HCT116 (cell line): ENCODE results near the gene ASIC1. TPM values are rescaled to one million over a fixed set of nuclear protein-coding genes. Genes with fewer than 3 reads are reported as not detected.

ENCODE experiments used
- ATAC-seq: fragments of 200-7000 bp; cut with Tn5 transposase; 2 replicates; pipeline ENCODE4 v1.9.1; 2020; ENCODE audit warnings: mild to moderate bottlenecking, moderate library complexity
- BruUV-seq: library from RNA; stranded (reverse); fragments of 400-500 nt; replicated peaks from 2 replicates; lab custom pipeline; 2021; lab: Mats Ljungman, UMichigan
- CTCF ChIA-PET: fragments of 300-600 bp; sonication (Branson Sonifier 250); formaldehyde crosslinking; loops from one replicate; lab custom pipeline; 2021; ENCODE audit warnings: antibody characterized with exemption; lab: Charles Lee
- POLR2A ChIA-PET: fragments of 300-600, 350-600 bp; sonication (Branson Sonifier 250); formaldehyde crosslinking; loops from one replicate; lab custom pipeline; 2021; ENCODE audit warnings: antibody characterized with exemption; lab: Charles Lee
- RAD21 ChIA-PET, 2 experiments: fragments of 300-600 bp; sonication (Branson Sonifier 250); formaldehyde crosslinking; loops; one replicate each; lab custom pipeline; 2023; ENCODE audit warnings: low total read pairs in 2 of 2; ENCODE audit not compliant: uncharacterized antibody in 2 of 2, unreplicated experiment in 2 of 2, low non-redundant PET in 1 of 2; lab: Charles Lee
- DNase-seq: peaks from one replicate; pipeline ENCODE4 v3.0.0-alpha.2; 2010; ENCODE audit warnings: low read depth, low spot score
- H2AFZ ChIP-seq: fragments of 200-600 bp; shearing (Covaris generic), sonication (generic); 2 replicates; pipeline ENCODE4 v1.6.1; 2017; ENCODE audit warnings: low read depth, mixed run types, mixed read lengths, antibody characterized with exemption, low read length; ENCODE audit not compliant: poor library complexity, severe bottlenecking
- H3K27ac ChIP-seq: 2 replicates; pipeline ENCODE4 v1.5.1; 2012; ENCODE audit warnings: low read depth, low read length
- H3K27me3 ChIP-seq: fragments of 200-600 bp; sonication (generic); 2 replicates; pipeline ENCODE4 v1.6.1; 2016; ENCODE audit warnings: mixed run types, low read length, mixed read lengths; ENCODE audit not compliant: insufficient read depth
- H3K36me3 ChIP-seq, 2 experiments: fragments of 200-500 bp in 1 of 2; fragments of 200-600 bp in 1 of 2; sonication (Bioruptor generic) in 1 of 2; sonication (generic) in 1 of 2; 2 replicates each; pipeline versions ENCODE4 v1.5.1 to v1.6.1; 2014 to 2016; ENCODE audit warnings: low read length in 2 of 2, inconsistent platforms in 1 of 2, mixed read lengths in 1 of 2, mixed run types in 1 of 2; ENCODE audit not compliant: insufficient read depth in 2 of 2, control insufficient read depth in 1 of 2
- H3K4me1 ChIP-seq, 2 experiments: fragments of 200-600 bp in 1 of 2; sonication (generic) in 1 of 2; 2 replicates each; pipeline versions ENCODE4 v1.5.1 to v1.6.1; 2012 to 2017; ENCODE audit warnings: low read length in 2 of 2, inconsistent platforms in 1 of 2, mild to moderate bottlenecking in 1 of 2, mixed read lengths in 1 of 2, mixed run types in 1 of 2, moderate library complexity in 1 of 2; ENCODE audit not compliant: insufficient read depth in 2 of 2, control insufficient read depth in 1 of 2
- H3K4me2 ChIP-seq: fragments of 200-600 bp; sonication (generic); 2 replicates; pipeline ENCODE4 v1.6.1; 2017; ENCODE audit warnings: mixed run types, low read length, mixed read lengths
- H3K4me3 ChIP-seq, 2 experiments: fragments of 200-600 bp in 1 of 2; sonication (generic) in 1 of 2; replicated peaks in 1 of 2; 2 replicates each; pipeline ENCODE4 v1.5.1; 2011 to 2016; ENCODE audit warnings: low read length in 2 of 2, control low read depth in 1 of 2, low read depth in 1 of 2, mild to moderate bottlenecking in 1 of 2, mixed read lengths in 1 of 2, mixed run types in 1 of 2
- H3K79me2 ChIP-seq: fragments of 200-600 bp; sonication (generic); 2 replicates; pipeline ENCODE4 v1.6.1; 2017; ENCODE audit warnings: mild to moderate bottlenecking, mixed run types, low read length, moderate library complexity, mixed read lengths; ENCODE audit not compliant: insufficient read depth
- H3K9ac ChIP-seq: fragments of 200-600 bp; sonication (generic); 2 replicates; pipeline ENCODE4 v1.6.1; 2016; ENCODE audit warnings: low read length, mixed read lengths
- H3K9me2 ChIP-seq: fragments of 200-600 bp; sonication (generic), shearing (Covaris generic); 2 replicates; pipeline ENCODE4 v1.6.1; 2017; ENCODE audit warnings: mixed run types, mild to moderate bottlenecking, moderate library complexity; ENCODE audit not compliant: insufficient read depth
- H3K9me3 ChIP-seq, 2 experiments: fragments of 200-500 bp in 1 of 2; fragments of 200-600 bp in 1 of 2; sonication (Bioruptor generic) in 1 of 2; sonication (generic) in 1 of 2; 2 replicates each; pipeline ENCODE4 v1.6.1; 2014 to 2017; ENCODE audit warnings: low read length in 2 of 2, mixed read lengths in 2 of 2, inconsistent platforms in 1 of 2, low read depth in 1 of 2, mild to moderate bottlenecking in 1 of 2, mixed run types in 1 of 2, moderate library complexity in 1 of 2; ENCODE audit not compliant: control insufficient read depth in 1 of 2, insufficient read depth in 1 of 2
- H4K20me1 ChIP-seq: fragments of 200-600 bp; sonication (generic), shearing (Covaris generic); 2 replicates; pipeline ENCODE4 v1.6.1; 2017; ENCODE audit warnings: mixed run types, mild to moderate bottlenecking, moderate library complexity; ENCODE audit not compliant: insufficient read depth
- CEBPB ChIP-seq: IDR thresholded peaks from 2 replicates; pipeline ENCODE4 v1.6.1; 2012; ENCODE audit warnings: low read depth
- EGR1 ChIP-seq: IDR thresholded peaks from 2 replicates; pipeline ENCODE4 v1.6.1; 2012; ENCODE audit warnings: low read depth
- ELF1 ChIP-seq: IDR thresholded peaks from 2 replicates; pipeline ENCODE4 v1.6.1; 2012; ENCODE audit warnings: low read depth, borderline replicate concordance
- JUND ChIP-seq: IDR thresholded peaks from 2 replicates; pipeline ENCODE4 v1.6.1; 2012
- ZBTB33 ChIP-seq: IDR thresholded peaks from 2 replicates; pipeline ENCODE4 v1.6.1; 2011; ENCODE audit warnings: mild to moderate bottlenecking, low read length, moderate library complexity; ENCODE audit not compliant: insufficient replicate concordance; ENCODE audit errors: extremely low read depth
- intact Hi-C: fragments of 100-400 bp; cut with micrococcal nuclease; formaldehyde crosslinking; loops from 2 replicates; pipeline ENCODE4 v1.10.0; 2022
- total RNA-seq: library from RNA; stranded (reverse); gene quantifications from one replicate; pipeline ENCODE4 v1.2.1, GENCODE V29; 2021; ENCODE audit not compliant: unreplicated experiment
- TF ChIP-seq, protein P1 (sequence below): IDR thresholded peaks from 2 replicates; pipeline ENCODE4 v1.6.1; 2012; ENCODE audit warnings: low read depth

ASIC1 gene
- total RNA-seq, 1 experiment from 2014 or later, result 28.9 TPM

DNA sequence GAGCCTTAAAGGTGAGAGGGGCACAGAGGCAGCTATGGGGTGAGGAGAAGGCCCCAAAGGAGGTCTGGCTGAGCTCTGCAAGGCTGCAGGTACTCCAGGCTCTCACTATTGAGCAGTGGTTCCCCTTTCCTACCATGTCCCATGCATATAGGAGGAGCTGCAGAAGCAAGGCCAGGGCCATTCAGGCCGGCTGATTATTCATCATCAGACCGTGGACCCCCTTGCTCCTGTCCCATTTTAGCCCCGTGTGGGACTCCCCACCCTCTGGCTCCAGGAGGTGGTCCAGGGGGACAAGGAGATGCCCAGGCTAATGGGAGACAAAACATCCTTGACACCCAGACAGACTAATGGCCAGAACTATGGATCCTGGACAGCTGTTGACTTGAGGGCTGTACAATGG lies 49.5 kb downstream of the ASIC1 start:
- H3K4me1 ChIP-seq, result peaks cover 25 to 31% of the 10 kb centered on the region in 2 experiments
- no peaks in the 10 kb centered on the region for H4K20me1 ChIP-seq
- no peaks in the 10 kb centered on the region for H3K79me2 ChIP-seq
- ChIA-PET CTCF (interaction anchor here (1.0 kb wide), 1 partner anchor 140 kb away, joined by 3 read pairs; no protein-coding TSS in a partner anchor), RAD21 (no interaction called here), POLR2A (no interaction called here)
- H3K9me3 ChIP-seq, result no peaks in the 10 kb centered on the region
- intact Hi-C loops, result no loop called here
- H3K9me2 ChIP-seq, result no peaks in the 10 kb centered on the region
- no peak for DNase-seq
- no peak overlapping the region for H3K4me3 ChIP-seq
- no peak overlapping the region for H3K4me2 ChIP-seq
- TF ChIP-seq CEBPB, result no peak
- no peak for TF ChIP-seq EGR1
- H3K27me3 ChIP-seq, result no peaks in the 10 kb centered on the region
- H3K36me3 ChIP-seq, result no peaks in the 10 kb centered on the region
- no peak overlapping the region for H2AFZ ChIP-seq
- ATAC-seq, result no peak
- no peak overlapping the region for H3K9ac ChIP-seq
- no peak overlapping the region for H3K27ac ChIP-seq
- no TSS peak for BruUV-seq

DNA sequence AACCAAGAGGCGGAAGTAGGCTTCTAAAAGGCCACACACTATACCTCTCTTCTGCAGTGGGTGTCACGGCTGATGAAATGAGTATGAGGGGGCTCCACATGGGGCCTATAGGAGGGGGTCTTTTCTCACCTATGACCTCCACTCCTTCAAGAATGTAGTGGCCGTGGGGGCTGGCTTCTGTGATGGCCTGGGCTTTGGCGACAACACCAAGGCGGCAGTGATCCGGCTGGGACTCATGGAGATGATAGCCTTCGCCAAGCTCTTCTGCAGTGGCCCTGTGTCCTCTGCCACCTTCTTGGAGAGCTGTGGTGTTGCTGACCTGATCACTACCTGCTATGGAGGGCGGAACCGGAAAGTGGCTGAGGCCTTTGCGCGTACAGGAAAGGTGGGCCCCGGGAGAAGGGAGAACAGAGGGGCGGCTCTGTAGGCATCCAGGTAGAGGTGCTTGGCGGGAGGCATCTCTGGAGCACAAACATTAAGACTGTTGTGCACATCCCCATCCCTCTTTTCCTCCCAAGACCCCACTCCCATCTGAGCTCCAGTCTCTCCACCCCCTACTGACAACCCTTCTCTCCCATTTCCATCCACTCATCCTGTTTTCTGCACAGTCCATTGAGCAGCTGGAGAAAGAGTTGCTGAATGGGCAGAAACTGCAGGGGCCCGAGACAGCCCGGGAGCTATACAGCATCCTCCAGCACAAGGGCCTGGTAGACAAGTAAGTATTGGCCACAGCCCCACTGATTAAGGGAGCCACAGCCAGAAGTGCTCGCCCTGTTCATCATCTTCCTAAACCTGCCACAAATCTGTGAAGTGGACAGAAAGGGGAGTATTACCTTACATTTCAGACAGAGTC lies 50.2 kb downstream of the ASIC1 start:
- H3K4me2 ChIP-seq, result no peak overlapping the region
- no peak overlapping the region for H3K9ac ChIP-seq
- TF ChIP-seq JUND (no peak), ELF1 (no peak), CEBPB (no peak), ZBTB33 (no peak)
- TF ChIP-seq, protein P1, sequence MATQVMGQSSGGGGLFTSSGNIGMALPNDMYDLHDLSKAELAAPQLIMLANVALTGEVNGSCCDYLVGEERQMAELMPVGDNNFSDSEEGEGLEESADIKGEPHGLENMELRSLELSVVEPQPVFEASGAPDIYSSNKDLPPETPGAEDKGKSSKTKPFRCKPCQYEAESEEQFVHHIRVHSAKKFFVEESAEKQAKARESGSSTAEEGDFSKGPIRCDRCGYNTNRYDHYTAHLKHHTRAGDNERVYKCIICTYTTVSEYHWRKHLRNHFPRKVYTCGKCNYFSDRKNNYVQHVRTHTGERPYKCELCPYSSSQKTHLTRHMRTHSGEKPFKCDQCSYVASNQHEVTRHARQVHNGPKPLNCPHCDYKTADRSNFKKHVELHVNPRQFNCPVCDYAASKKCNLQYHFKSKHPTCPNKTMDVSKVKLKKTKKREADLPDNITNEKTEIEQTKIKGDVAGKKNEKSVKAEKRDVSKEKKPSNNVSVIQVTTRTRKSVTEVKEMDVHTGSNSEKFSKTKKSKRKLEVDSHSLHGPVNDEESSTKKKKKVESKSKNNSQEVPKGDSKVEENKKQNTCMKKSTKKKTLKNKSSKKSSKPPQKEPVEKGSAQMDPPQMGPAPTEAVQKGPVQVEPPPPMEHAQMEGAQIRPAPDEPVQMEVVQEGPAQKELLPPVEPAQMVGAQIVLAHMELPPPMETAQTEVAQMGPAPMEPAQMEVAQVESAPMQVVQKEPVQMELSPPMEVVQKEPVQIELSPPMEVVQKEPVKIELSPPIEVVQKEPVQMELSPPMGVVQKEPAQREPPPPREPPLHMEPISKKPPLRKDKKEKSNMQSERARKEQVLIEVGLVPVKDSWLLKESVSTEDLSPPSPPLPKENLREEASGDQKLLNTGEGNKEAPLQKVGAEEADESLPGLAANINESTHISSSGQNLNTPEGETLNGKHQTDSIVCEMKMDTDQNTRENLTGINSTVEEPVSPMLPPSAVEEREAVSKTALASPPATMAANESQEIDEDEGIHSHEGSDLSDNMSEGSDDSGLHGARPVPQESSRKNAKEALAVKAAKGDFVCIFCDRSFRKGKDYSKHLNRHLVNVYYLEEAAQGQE, result no peak
- no peak for ATAC-seq
- ChIA-PET RAD21 (no interaction called here), POLR2A (no interaction called here), CTCF (interaction anchor here (1.0 kb wide), 1 partner anchor 141 kb away, joined by 3 read pairs; no protein-coding TSS in a partner anchor)
- H4K20me1 ChIP-seq, result no peaks in the 10 kb centered on the region
- intact Hi-C loops, result no loop called here
- H3K27me3 ChIP-seq, result no peaks in the 10 kb centered on the region
- no peaks in the 10 kb centered on the region for H3K9me3 ChIP-seq
- no peak overlapping the region for H2AFZ ChIP-seq
- peaks cover 25 to 31% of the 10 kb centered on the region in 2 experiments for H3K4me1 ChIP-seq
- H3K36me3 ChIP-seq, result no peaks in the 10 kb centered on the region
- BruUV-seq, result no TSS peak
- H3K79me2 ChIP-seq, result peaks cover 5% of the 10 kb centered on the region
- H3K9me2 ChIP-seq, result no peaks in the 10 kb centered on the region
- DNase-seq, result no peak
- no peak overlapping the region for H3K4me3 ChIP-seq
- H3K27ac ChIP-seq, result no peak overlapping the region
